NCI-H1092 treated with DMSO at 0.1 percent for 48 hours (cell line): ENCODE results near the gene TRMT112.

Experiments
- DNase-seq: peaks from one replicate; lab custom pipeline; 2025; lab: John Stamatoyannopoulos, UW

The TRMT112 gene

DNA sequence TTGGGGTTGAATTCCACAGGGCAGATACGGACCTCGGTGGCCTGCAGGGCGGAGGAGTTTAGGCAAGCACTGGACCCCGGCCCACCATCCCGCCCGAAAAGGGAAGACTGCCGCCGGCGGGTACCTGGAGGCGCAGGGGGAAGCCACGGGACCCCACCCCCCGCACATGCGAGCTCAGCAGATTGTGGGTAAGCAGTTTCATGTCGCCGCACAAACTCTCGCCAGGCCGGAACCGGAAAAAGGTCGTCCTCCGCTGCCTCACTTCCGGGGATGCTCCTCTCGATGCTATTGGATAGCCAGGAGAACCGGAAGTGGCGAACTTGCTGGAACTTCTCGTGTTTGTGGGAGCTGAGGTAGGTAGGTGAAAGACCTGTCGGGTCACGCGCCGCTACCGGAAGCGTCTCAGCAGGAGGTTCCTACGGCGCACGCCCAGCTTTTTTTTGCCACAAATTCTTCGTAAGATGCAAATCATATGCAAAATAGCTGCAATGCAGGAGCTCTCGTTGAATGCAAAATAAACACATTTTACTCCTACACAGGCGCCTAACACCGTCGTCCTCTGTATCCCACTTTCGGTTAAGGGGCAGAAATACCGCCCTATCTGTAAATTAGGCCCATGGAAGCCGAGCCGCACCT, at the start of gene TRMT112:
TSS of gene TRMT112 (minus strand) at position 235 of the 636 bp plus-strand sequence. CDS start at position 202, 33 bp downstream.
- DNase-seq, result peak; percentile 99

DNA sequence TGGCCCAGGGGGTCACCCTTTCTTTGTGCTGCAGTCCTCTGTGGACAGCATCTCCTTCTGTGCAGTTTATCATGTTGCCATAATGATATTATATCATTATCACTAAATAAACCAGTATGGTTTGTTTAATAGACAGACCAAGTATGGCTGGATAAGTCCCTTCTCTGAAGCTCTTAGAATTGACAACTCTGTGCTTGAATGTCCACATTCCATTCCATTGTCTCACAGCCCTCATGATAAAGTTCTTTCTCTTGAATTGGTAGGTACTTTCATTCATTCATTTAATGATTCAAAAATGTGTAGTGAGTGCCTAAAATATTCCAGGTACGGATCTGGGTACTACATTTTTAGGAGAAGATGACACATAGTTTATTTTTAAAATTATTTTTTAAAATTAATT, 49.4 kb upstream of the TRMT112 start:
- DNase-seq, result no peak

- DNase-seq, result no peak
Measured at GRCh38 chr11:64364911-64365310, 47.6 kb upstream of the TRMT112 start.

DNA sequence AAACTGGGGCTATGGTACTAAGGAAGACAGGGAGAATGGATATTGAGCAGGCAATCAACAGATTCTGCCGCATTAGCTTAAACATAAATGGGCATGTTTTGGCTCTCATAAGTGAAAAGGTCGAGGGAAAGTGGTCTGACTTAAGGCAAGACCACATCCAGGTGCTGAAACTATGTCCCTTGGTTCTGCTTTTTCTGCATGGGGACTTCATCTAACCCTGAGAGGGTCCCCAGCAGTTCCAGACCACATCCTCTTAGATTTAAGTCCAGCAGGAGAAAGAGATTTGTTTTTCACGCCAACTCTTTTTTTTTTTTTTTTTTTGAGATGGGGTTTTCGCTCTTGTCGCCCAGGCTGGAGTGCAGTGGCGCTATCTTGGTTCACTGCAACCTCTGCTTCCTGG, 47.1 kb upstream of the TRMT112 start:
- no peak for DNase-seq

GRCh38 chr11:64362339-64362738, 45.0 kb upstream of the TRMT112 start:
- no peak for DNase-seq

GRCh38 chr11:64361659-64362058, 44.3 kb upstream of the TRMT112 start:
- DNase-seq, result no peak

DNA sequence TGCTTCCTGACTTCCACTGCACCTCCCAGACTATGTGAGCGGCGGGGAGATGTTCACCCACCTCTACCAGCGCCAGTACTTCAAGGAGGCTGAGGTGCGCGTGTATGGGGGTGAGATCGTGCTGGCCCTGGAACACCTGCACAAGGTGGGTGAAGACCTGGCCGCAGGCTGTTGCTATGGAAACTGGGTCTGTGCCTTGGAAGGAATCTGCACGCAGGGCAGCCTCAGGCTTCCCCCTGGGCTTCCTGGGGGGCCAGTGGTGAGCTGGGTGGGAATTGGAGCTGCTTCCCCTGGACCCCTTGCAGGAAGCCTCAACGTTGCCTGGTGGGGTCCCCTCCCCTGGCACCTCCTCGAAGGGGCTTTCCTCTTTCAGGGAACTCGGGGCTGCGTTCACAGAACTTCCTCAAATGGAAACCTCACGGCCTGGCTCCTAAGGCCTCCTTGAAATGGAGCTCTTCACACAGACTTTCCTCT, 43.1 kb upstream of the TRMT112 start:
- no peak for DNase-seq

- DNase-seq, result no peak
Measured at GRCh38 chr11:64359712-64360445, 42.5 kb upstream of the TRMT112 start.

GRCh38 chr11:64358907-64359711, 41.8 kb upstream of the TRMT112 start, which contains the start of gene RPS6KA4:
Gene RPS6KA4, plus strand, starts transcription at chr11:64359162. Its CDS starts 74 bp downstream, at chr11:64359236.
- DNase-seq, result no peak

- DNase-seq, result no peak
Measured at GRCh38 chr11:64358536-64358906, 41.2 kb upstream of the TRMT112 start.

DNA sequence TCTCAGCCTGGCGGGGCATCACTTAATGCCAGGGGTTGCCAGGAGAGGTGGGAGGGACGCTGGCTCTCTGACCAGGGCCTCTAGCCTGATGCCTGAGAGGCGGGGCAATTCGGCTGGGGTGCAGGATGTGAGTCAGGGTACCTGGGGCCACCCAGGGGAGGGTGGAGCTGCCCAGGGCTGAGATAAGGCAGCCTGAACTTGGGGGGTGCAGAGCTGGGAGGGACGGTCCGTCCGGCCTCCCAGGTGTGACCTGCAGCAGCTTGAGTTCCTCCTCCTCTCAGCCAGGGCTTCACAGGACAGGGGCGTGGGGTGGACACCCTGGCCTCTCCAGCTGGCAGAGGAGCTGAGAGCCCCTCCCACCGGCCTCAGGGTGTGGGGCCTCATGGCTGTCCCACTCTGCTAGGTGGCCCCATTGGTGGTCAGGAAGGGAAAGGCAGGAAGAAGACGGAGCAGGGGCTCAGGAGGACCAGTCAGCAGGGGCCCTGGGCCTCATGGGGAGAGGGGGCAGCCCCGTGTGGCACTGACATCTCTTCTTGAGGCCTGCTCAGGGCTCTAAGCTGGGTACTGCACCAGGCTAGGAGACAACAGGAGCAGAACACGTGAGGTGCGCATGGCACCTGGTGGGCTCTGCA, 40.7 kb upstream of the TRMT112 start:
- DNase-seq, result no peak

- no peak for DNase-seq
Measured at GRCh38 chr11:64357446-64357845, 40.1 kb upstream of the TRMT112 start.

GRCh38 chr11:64356498-64357411, 39.4 kb upstream of the TRMT112 start:
- DNase-seq, result peak; percentile 32

GRCh38 chr11:64355078-64355940, 38.0 kb upstream of the TRMT112 start:
- peak; percentile 84 for DNase-seq

DNA sequence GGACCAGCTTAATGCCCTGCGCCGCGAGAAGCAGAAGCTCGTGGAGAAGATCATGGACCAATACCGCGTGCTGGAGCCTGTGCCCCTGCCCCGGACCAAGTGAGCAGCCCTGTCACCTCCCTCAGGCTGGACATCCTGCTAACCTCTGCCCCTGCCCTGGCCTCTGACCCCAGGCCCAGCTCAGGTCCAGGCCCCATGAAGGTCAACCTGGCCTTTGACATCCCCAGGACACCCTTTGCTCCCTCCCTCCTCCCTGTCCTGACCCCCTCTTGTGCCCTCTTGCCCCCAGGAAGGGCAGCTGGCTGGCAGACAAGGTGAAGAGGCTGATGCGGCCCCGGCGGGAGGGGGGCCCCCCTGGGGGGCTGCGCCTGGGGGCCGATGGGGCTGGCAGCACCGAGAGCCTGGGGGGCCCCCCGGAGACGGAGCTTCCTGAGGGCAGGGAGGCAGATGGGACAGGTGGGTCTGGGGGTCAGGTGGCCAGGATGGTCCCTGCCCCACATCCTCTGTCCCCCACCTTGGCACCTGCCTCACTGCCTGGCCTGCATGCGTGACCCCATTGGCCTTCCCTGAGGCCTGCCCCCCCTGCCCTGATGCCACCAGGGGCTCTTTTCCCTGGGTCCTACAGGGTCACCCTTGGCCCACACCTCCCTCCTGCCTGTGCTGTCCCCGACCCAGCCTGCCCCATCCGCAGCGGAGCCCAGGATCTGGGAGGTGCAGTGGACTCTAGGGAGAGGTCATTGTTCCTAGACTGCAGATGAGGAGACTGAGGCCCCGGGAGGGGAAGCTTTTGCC, 36.6 kb upstream of the TRMT112 start:
- no peak for DNase-seq

DNA sequence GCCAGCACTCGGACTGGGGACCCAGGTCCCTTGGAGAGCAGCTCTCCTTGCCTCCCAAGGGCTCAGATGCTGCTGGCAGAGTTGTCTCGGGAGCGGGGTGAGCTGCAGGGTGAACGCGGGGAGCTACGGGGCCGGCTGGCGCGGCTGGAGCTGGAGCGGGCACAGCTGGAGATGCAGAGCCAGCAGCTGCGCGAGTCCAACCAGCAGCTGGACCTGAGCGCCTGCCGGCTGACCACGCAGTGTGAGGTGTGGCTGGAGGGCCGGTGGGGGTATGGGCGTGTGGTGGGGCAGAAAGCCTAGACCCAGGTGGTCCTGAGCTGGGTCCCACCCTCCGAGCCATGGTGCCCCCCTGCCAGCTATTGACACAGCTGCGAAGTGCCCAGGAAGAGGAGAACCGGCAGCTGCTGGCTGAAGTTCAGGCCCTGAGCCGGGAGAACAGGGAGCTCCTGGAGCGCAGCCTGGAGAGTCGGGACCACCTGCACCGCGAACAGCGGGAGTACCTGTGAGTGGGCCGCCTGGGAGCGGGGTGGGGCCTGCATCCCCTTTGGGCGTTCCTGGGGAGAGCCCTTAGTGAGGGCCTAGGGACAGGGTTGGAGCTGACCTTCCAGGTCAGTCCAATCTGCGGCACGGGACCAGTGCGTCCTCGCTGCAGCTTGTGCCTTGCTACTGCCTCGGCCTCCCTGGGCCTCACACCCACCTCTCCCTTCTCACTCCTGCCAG, 35.8 kb upstream of the TRMT112 start:
- DNase-seq, result peak; percentile 97

DNA sequence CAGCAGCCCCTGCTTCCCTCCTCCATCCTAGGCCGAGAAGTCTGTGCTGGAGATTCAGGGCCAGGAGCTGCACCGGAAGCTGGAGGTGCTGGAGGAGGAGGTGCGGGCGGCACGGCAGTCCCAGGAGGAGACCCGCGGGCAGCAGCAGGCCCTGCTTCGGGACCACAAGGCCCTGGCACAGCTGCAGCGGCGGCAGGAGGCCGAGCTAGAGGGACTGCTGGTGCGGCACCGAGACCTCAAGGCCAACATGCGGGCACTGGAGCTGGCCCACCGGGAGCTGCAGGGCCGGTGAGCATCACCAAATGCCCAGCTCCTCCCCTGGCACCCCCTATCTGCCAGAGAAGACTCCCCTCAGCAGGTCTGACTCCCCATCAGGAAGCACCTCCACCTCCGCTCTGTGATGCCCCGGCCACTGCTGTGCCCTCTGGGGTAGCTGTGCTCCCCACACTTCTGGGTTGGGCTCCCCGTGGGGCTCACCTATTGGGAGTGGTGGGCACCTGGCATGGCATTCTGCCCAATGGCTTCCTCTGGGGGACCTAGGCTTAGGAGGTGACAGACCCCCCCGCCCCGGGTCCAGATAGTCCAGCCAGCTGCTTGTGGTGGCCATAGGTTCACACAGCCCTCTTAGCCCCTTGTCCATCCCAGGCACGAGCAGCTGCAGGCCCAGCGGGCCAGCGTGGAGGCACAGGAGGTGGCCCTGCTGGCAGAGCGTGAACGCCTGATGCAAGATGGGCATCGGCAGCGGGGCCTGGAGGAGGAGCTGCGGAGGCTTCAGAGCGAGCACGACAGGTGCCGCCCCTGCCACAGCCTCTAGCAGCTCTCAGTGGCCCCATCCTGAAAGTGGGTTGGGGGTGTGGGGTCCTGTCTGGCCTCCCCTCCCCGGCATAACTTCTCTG, 35.0 kb upstream of the TRMT112 start:
- DNase-seq, result peak; percentile 88
